ENCODE data around the gene FAM174C.

FAM174C gene

DNA sequence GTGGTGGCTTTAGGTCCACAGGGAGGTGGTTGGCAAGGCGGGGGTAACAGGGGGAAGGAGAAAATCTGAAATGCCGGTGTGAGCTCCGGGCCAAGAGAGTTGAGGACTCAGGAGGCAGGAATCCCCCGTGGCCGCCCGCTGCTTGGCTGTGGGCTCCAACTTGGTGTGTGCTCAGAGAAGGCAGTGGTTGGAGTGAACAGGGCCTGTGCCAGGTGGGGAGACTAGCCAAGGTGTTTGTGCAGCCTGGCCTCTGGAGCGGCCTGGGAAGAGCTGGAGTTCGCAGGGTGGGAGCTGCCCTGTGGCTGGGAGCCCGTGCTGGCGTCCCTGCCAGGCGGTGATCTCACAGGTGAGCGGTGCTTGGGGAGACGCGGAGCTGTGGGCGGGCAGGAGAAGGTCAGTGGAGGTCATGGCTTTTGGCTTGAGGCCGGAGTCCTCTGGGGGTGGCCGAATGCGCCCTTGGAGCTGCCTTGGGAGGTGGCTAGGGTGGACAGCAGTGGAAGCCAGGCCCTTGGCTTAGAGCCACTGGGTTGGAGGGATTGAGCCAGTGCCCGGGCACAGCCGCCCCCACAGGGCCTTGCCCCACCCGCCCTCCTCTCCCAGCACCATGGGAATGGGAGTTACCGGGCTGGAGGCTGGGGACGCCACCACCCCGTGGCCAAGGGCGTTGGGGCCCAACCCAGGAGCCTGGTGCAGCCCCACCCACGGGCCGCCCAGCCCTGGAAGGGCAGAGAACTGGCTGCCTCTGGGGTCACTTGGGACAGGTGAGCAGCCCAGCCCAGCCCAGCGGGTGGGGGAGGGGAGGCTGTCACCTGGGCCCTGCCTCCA lies 13.3 kb upstream of the FAM174C start:
- DNase-seq (ENCODE audit: low spot score): no peak

DNA sequence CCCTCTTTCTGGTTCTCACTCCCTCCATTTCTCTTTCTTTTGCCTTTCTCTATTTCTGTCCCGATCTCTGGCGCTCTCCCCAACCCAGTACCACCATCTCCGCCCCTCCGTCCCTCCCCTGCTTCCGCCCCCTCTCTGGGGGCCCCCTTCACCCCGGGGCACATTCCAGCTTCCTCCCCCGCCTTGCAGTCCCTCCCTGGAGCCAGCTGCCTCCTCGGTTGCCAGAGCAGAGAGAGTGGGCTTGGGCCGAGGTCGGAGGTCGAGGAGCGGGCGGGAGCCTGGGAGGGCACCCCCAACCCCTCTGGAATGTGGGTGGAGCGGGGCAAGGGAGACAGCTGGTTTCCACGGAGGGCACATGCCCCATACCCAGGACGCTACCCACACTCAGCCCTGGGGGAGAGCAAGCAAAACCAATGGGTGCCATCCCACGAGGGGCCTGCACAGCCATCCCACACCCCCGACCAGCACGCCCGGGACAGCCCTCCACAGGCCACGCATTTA lies 12.7 kb upstream of the FAM174C start:
- no peak for DNase-seq (ENCODE audit: low spot score)

DNA sequence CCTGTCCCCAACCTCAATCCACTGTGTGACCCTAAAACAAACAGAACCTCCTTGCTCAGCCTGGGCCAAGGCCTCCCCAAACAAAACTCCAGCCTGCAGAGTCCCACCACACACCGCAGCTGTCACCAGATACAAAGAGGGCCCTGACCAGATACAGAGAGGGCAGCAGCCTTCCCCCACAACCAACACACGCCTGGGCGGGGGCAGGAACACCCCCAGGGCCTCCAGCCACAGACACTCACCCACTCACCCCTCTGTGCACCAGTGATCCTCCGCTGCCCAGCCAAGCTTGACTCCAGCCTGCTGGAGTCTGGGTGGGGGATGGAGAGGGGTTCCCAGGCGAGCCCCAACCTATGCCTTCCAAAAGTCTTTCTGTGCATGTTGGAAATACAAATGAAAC lies 12.1 kb upstream of the FAM174C start:
- no peak for DNase-seq (ENCODE audit: low spot score)

DNA sequence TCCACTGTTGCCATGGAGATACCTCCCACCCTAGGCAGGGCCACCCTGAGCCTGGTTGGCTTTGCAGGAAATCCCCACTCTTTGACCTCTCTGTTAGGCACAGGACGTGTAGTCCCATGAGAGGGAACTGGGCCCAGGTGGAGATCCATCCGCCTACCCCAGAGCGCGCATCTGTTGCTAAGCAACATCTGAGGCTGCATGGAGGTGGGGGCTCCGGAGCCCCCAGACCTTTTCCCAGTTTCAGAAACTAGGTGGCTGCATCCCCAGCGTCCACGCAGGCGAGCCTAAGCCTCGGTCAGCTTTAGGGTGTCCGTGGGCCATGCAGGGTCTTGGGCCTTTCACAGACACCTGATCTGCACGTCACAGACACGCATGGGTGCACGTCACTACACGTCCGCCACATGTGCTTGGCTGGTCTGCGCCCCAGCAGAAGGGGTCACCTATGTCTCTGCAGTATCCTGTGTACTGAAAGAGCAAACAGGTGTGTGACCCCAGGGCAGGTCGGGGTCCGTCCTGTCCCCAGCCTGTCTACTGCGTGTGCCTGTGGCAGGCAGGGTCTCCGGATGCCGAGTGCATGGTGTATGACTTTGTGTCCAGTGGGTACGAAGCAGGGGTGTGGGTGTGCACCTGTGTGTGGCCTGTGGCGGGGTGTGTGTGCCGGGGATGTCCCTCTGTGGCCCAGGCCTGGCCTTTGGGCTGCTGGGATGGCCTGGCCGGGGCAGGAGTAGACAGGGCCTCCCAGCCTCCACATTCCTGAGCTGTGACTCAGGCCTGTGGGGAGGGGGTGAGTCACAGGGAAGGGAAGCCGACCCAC lies 10.3 kb upstream of the FAM174C start:
- DNase-seq (ENCODE audit: low spot score): no peak

DNA sequence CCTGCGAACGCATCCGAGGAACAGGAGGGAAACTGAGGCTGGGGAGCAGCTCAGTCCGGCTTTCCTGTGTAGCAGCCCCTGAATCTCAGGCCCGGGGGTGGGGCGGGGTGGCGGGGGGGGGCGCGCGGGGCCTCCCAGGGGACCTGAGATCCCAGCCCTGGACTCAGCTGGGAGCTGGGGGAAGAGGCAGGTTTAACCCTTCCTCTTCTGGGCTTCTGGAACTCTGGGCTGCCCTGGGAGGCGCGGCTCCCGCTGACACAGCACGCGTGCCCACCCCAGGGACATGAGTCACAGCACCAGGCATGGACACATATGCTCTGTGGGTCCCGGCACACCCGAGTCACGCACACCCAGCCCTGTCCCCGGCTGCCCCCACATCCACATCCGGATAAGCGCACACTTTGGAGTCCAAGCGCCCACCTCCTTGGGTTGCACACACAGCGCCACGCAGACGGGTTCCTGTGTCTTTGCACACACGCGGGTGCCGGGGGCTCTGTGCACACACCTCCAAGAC lies 9.7 kb upstream of the FAM174C start:
- DNase-seq (ENCODE audit: low spot score): peak; percentile 42

DNA sequence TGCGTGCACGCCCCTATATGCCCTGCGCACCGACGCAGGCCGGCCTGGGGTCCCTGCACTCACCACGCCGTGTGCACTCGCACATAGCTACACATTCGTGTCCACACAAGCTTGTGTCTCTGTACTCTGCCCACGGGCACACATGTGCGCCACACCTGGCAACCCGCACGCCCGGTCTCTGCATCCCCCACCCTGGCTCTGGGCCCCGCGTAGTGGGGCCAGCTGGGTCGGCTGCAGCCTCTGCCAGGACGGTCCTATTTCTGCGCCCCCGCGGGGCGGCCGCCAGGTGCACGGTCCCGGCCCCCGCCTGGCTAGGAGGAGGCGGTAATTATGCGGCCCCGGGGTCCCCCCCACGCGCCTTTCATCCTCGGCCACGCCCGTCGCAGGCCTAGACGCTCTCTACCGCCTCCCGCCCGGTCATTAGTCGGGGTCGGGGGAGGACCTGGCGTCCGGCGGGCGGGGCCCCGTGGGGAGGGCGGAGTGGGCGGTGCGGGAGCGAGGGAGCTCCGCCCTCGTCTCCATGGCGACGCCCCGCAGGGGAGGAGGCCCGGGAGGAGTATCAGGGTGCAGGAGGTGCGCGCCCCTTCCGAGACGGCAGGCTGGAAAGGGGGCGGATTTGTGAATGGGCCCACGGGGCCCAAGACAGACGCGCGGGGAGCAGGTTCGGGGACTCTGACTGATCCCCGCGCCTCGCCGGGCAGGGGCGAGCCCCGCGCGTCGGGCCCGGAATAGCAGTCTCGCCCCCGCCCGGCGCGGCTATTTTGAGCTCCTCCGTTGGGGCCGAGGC lies 9.0 kb upstream of the FAM174C start:
- DNase-seq (ENCODE audit: low spot score): peak; percentile 89

DNA sequence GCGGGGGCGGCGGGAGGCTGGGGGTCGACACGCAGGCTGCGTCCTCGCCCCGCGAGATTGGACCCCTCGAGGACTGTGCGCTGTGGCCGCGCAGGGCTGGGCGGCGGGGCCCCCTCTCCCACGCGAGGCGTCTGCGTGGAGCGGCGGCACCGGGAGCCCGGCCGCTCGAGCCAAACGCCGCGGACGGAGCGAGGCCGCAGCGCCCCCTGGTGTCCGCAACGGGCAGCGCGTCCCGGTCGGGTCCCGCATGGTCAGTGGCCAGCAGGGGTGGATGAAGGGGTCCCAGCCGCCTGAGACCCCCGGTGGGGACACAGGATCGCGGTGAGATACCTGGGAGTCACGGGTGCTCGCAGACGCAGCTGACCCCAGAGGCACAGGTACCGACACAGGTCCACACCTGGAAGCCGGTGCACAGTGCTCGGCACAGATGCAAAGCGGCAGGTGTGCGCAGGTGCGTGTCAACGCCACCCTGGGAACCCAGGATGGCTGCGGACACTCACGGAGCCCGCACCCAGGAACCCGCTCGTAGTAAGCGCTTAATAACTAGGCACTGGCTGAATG lies 8.3 kb upstream of the FAM174C start:
- DNase-seq (ENCODE audit: low spot score): peak; percentile 63

DNA sequence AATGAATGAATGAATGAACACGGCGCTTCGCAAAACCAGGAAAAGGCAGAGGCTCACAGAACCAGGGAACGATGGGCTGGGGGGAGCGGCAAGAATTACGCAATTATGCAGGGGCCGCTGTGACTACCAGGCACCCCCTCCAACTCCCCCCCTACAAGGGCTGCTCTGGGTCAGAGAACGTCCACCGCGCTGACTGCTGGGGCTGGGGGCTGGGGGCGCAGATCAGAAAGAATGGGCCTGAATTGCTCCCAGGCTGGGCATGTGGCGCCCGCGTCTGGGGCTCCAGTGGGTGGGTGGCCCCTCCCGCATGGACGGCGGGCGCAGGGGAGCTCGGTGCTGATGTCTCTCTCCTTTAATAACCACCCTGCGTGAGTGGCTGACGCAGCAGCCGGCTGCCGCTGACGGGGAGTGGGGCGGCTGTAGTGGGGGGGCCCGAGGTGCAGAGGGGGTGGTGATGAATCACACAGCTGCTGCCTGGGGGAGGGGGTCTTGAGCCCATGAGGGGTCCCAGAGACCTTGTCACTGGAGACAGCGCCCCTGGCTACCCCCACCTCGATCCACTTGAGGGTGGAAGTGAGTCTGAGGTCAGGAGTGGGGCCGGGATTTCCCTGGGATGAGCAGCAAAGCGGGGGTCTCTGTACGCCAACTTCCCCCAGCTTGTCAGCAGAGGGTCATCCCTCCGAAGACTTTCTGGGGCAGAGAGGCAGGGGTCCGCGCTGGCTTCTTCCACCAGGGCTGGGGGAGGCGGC lies 7.7 kb upstream of the FAM174C start:
- DNase-seq (ENCODE audit: low spot score): no peak

DNA sequence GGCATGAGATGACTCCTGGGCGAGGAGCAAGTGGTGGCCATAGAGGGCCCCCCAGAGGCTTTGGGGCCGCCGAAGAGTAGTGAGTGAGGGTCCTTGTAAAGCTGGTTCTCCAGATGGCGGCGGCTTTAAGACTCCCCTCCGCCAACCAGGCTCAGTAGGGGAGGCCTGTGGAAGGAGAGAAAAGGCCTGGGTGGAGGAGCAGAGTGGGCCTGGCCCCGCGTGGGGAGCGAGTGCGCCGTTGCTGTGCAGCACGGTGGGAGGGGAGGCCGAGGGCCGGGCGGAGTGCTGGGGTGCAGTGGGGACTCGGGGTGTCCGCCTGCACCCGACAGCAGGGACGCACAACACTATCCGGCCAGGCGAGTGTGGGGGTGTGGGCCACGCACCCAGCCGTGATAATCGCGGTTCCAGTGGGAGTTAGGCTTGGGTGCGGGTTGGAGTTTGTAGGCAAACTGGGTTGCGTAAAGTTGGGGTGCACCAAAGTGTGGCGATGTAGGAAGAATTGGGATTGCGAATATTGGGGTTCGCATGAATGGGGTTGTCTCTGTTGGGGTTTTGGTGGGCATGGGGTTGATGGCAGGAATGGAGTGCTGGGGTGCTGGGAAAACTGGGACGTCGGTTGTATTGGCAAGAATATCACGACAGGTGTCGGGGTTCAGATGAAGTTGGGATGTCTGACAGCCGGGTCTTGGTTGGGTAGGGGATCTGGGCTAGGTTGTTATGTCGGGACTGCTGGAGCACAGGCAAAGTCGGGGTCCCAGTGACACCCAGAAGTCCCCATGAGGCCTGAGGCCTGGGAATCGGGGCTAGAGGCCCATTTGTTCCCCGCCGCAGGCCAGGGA lies 6.9 kb upstream of the FAM174C start:
- no peak for DNase-seq (ENCODE audit: low spot score)

DNA sequence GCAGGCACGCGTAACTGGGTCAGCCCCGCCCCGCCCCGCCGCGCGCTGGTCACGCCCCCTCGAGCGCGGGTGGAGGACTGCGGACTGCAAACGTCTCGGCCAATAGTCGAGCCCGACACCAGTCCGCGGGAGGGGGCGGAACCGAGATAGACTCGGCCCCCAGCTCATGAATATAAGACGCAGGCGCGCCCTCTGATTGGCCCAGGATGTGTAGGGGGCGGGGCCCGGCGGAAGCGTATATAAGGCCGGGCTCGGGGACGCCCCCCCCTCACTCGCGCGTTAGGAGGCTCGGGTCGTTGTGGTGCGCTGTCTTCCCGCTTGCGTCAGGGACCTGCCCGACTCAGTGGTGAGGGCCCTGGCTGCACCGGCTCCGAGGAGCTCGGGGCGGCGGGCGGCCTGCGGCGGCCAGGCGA lies 6.3 kb upstream of the FAM174C start, which contains the start of gene CIRBP:
CIRBP (plus strand) TSS at position 268 of the 413 bp plus-strand sequence. CDS start 1,602 bp downstream, outside the sequence.
- peak; percentile 99 for DNase-seq (ENCODE audit: low spot score)

DNA sequence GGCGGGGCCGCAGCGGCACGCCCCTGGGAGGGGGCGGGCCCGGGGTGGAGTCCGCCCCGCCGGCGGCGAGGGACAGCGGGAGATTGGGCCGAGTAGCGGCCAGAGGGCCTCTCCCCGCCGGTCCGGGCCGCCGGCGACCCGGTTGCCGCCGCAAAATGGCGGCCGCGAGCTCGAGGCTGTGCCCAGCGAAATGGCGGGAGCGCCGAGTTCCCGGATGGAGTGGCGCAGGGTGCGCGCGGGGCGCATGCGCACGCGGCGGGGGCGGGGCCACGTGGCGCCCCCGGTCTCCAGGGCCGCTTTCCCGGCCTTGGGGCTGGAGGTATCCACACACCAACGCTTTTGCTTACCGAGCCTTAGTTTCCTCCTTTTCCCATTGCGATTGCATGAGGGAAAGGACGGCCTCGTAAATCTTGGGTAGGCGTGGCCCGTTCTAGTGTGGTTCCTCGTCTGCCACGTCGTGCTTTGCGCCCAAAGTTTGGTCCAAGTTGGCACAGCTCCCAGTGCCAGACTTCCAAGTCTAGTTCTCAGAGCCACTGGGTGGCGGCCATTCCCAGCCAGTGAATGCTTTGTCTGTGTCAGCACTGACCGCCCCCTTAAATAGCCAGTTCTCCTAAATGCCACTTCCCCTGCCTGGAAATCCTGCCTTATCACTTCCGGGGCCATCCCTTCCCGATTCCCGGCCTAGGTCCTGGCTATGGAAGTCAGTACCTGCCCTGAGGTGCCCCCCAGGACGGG lies 5.7 kb upstream of the FAM174C start:
- peak; percentile 86 for DNase-seq (ENCODE audit: low spot score)

DNA sequence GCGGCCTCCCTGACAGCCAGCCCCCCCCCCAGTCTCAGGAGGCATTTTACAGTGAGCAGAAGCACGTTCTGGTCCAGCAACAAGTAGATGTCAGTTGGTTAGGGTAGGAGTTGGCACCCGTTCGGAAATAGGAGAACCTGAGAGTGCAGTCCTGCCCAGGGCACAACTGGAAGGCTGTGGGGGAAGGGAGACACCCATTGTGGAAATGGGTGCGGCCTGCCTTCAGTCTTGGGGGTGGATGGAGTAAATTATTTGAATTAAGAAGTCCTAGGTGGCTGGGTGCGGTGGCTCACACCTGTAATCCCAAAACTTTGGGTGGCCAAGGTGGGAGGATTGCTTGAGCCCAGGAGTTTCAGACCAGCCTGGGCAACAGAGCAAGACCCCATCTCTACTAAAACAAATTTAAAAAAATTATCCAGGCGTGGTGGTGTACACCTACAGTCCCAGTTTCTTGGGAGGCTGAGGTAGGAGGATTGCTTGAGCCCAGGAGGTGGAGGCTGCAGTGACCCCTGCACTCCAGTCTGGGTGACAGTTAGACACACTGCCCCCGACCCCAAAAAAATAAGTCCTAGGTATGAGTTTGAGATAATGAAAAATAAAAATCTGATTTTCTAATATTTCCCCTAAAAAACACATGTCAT lies 5.0 kb upstream of the FAM174C start:
- DNase-seq (ENCODE audit: low spot score): no peak

DNA sequence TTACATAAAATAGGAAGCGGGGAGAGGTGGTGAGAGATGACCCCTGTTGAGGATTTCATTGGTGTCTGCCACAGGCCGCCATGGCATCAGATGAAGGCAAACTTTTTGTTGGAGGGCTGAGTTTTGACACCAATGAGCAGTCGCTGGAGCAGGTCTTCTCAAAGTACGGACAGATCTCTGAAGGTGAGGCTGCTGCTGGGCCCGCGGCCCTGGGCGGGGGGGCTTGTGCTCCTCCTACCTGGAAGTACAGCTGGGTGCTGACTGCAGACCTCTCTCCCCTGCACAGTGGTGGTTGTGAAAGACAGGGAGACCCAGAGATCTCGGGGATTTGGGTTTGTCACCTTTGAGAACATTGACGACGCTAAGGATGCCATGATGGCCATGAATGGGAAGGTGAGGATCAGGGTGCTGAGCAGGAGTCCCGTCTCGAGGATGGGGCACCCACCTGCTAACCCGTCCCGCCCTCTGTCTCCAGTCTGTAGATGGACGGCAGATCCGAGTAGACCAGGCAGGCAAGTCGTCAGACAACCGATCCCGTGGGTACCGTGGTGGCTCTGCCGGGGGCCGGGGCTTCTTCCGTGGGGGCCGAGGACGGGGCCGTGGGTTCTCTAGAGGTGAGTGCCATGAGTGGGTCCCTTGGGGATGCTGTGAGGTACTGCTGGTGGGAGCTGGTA lies 4.3 kb upstream of the FAM174C start:
- no peak for DNase-seq (ENCODE audit: low spot score)

DNA sequence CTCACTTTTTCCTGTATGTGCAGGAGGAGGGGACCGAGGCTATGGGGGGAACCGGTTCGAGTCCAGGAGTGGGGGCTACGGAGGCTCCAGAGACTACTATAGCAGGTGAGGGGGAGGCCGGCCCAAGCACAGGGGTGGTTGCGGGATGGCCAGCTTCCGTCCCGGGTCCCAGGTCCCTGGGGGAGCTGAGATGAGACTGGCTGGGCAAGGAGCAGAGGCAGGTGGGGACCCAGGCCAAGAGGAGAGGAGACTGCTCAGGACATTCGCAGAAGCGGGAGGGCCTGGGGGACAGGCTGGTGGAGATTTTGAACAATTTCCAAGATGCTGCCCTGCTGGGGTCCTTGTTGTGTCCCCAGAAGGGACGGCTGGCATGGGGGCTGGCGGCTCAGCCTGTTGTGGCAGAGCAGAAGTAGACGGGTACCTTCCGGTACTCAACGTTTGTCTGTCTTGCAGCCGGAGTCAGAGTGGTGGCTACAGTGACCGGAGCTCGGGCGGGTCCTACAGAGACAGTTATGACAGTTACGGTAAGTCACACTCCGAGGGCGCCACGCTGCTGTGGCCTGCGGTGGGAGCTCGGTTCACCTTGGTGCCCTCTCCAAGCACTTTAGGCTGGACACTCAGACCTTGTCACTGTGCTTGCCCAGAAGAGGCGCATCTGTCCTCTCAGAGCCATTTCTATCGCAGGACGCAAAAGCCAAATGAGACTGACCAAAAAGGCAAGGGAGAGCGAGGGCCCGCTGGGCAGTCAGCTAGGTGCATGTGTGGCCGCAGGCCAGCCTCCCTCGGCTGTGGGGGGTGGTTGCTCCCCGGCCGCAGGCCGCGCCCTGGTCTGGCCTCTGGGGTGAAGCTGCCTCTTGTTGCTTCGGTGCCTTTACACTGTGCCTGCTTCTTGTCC lies 3.6 kb upstream of the FAM174C start:
- no peak for DNase-seq (ENCODE audit: low spot score)

DNA sequence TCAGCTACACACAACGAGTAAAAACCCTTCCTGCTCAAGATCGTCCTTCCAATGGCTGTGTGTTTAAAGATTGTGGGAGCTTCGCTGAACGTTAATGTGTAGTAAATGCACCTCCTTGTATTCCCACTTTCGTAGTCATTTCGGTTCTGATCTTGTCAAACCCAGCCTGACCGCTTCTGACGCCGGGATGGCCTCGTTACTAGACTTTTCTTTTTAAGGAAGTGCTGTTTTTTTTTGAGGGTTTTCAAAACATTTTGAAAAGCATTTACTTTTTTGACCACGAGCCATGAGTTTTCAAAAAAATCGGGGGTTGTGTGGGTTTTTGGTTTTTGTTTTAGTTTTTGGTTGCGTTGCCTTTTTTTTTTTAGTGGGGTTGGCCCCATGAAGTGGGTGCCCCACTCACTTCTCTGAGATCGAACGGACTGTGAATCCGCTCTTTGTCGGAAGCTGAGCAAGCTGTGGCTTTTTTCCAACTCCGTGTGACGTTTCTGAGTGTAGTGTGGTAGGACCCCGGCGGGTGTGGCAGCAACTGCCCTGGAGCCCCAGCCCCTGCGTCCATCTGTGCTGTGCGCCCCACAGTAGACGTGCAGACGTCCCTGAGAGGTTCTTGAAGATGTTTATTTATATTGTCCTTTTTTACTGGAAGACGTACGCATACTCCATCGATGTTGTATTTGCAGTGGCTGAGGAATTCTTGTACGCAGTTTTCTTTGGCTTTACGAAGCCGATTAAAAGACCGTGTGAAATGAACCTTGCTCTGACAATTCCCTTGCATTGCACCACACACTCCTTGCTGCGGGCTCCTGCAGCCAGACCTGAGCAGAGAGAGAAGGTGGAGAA lies 2.7 kb upstream of the FAM174C start:
- DNase-seq (ENCODE audit: low spot score): no peak
